Hepatocyte (in vitro differentiated cells): Measurements from ENCODE around the gene DDIAS. TPM values are rescaled to one million over a fixed set of nuclear protein-coding genes. Genes with fewer than 3 reads are reported as not detected.

Source experiments
- DNase-seq: peaks from one replicate; pipeline ENCODE4 v3.0.0-alpha.2; 2016; ENCODE audit warnings: low spot score
- H2AFZ ChIP-seq: fragments of 200-600 bp; sonication (generic); 2 replicates; pipeline ENCODE4 v1.6.0; 2016; ENCODE audit warnings: antibody characterized with exemption, mild to moderate bottlenecking
- H3K27ac ChIP-seq: fragments of 200-600 bp; sonication (generic); 2 replicates; pipeline ENCODE4 v1.5.1; 2016; ENCODE audit warnings: mild to moderate bottlenecking
- H3K27me3 ChIP-seq: fragments of 200-600 bp; sonication (generic); 2 replicates; pipeline ENCODE4 v1.6.1; 2016
- H3K36me3 ChIP-seq: fragments of 200-600 bp; sonication (generic); replicated peaks from 2 replicates; pipeline ENCODE4 v1.5.1; 2016; ENCODE audit warnings: low read depth; ENCODE audit not compliant: insufficient read depth
- H3K4me1 ChIP-seq: fragments of 200-600 bp; sonication (generic); 2 replicates; pipeline ENCODE4 v1.5.1; 2016; ENCODE audit warnings: mild to moderate bottlenecking, moderate library complexity; ENCODE audit not compliant: insufficient read depth
- H3K4me2 ChIP-seq: fragments of 200-600 bp; sonication (generic); 2 replicates; pipeline ENCODE4 v1.6.0; 2016
- H3K4me3 ChIP-seq: fragments of 200-600 bp; sonication (generic); 2 replicates; pipeline ENCODE4 v1.5.1; 2016; ENCODE audit warnings: mild to moderate bottlenecking
- H3K79me2 ChIP-seq: fragments of 200-600 bp; sonication (generic); 2 replicates; pipeline ENCODE4 v1.6.0; 2017; ENCODE audit warnings: mild to moderate bottlenecking
- H3K9me2 ChIP-seq: fragments of 200-600 bp; sonication (generic); replicated peaks from 2 replicates; pipeline ENCODE4 v1.6.0; 2017; ENCODE audit warnings: mild to moderate bottlenecking; ENCODE audit not compliant: insufficient read depth
- H3K9me3 ChIP-seq: fragments of 200-600 bp; sonication (generic); 2 replicates; pipeline ENCODE4 v1.5.1; 2016; ENCODE audit warnings: low read depth, mild to moderate bottlenecking
- H4K20me1 ChIP-seq: fragments of 200-600 bp; sonication (generic); 2 replicates; pipeline ENCODE4 v1.6.0; 2016; ENCODE audit warnings: mild to moderate bottlenecking; ENCODE audit not compliant: insufficient read depth, poor library complexity, severe bottlenecking
- EZH2 ChIP-seq: fragments of 200-600 bp; sonication (generic); IDR thresholded peaks from 2 replicates; pipeline ENCODE4 v1.6.1; 2016; ENCODE audit warnings: antibody characterized with exemption, mild to moderate bottlenecking, borderline replicate concordance
- EZH2phosphoT487 ChIP-seq: fragments of 200-600 bp; sonication (generic); IDR thresholded peaks from one replicate; pipeline ENCODE4 v1.6.1; 2018; ENCODE audit warnings: antibody characterized with exemption, mild to moderate bottlenecking, low read depth, moderate library complexity; ENCODE audit not compliant: unreplicated experiment, severe bottlenecking
- WGBS: methylation state at CpG from one replicate; pipeline ENCODE4 v1.1.6; 2016; ENCODE audit warnings: low lambda C conversion rate; ENCODE audit errors: missing lambda C conversion rate; 5-methylcytosine and 5-hydroxymethylcytosine counted together
- polyA plus RNA-seq: library from polyadenylated mRNA; unstranded; fragments of >200 nt; fragmentation: Nextera tagmentation; extraction: Ambion mirVana; gene quantifications from 2 replicates; pipeline ENCODE4 v1.2.1, GENCODE V29; 2016
- total RNA-seq: library from RNA; depleted of rRNA; stranded (reverse); fragments of >200 nt; gene quantifications from 2 replicates; pipeline ENCODE4 v1.2.3, GENCODE V29; 2014
- TF ChIP-seq, protein P1 (sequence below): fragments of 200-600 bp; sonication (generic); IDR thresholded peaks from 2 replicates; pipeline ENCODE4 v1.5.1; 2016; ENCODE audit warnings: antibody characterized with exemption, mild to moderate bottlenecking; ENCODE audit not compliant: poor library complexity

The DDIAS gene
- total and polyA plus RNA-seq, 2 experiments from 2014 or later: 0.92 to 2.6 TPM

DNA sequence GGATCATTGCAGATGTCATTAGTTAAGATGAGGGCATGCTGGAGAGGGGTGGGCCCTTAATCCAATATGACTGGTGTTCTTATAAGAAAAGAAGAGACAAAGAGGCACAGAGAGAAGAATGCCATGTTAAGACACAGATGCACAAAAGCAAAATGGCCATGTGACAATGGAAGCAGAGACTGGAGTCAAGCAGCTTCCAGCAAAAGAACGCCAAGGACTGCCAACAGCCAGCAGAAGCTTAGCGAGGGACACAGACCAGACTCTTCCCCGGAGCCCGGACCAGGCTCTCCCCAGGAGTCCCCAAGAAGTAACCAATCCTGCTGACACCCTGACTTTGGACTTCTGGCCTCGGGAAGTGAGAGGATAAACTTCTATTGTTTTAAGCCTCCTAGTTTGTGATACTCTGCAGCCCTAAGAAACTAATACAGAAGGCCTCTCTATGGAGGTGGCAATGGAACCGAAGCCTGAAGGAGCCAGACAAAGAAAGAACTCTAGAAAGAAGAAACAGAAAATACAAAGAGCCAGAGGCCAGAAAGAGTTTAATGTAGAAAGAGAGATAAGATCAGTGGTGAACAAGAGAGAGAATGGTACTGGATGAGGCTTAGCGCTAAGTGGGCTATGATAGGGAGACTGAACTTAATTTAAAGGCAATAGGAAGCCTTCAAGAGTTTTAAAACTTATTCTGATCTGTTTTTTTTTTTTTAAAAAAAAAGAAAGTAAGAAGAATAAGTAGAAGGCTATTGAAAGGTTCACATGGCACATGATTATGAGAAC lies 29.0 kb upstream of the DDIAS start:
- 56% methylated on average over 7 of the region's 7 CpGs for WGBS
- Histone ChIP-seq H3K9me2 (no peaks in the 10 kb centered on the region), H3K9me3 (no peaks in the 10 kb centered on the region), H3K4me2 (no peak overlapping the region), H3K4me1 (peaks cover 2% of the 10 kb centered on the region), H3K27ac (no peak overlapping the region), H3K27me3 (no peaks in the 10 kb centered on the region), H3K36me3 (no peaks in the 10 kb centered on the region), H4K20me1 (no peaks in the 10 kb centered on the region), H2AFZ (no peak overlapping the region), H3K79me2 (peaks cover 2% of the 10 kb centered on the region), H3K4me3 (no peak overlapping the region)
- no peak for DNase-seq
- TF ChIP-seq EZH2: no peak
- TF ChIP-seq, protein P1, sequence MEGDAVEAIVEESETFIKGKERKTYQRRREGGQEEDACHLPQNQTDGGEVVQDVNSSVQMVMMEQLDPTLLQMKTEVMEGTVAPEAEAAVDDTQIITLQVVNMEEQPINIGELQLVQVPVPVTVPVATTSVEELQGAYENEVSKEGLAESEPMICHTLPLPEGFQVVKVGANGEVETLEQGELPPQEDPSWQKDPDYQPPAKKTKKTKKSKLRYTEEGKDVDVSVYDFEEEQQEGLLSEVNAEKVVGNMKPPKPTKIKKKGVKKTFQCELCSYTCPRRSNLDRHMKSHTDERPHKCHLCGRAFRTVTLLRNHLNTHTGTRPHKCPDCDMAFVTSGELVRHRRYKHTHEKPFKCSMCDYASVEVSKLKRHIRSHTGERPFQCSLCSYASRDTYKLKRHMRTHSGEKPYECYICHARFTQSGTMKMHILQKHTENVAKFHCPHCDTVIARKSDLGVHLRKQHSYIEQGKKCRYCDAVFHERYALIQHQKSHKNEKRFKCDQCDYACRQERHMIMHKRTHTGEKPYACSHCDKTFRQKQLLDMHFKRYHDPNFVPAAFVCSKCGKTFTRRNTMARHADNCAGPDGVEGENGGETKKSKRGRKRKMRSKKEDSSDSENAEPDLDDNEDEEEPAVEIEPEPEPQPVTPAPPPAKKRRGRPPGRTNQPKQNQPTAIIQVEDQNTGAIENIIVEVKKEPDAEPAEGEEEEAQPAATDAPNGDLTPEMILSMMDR: no peak
- TF ChIP-seq EZH2phosphoT487: no peak

DNA sequence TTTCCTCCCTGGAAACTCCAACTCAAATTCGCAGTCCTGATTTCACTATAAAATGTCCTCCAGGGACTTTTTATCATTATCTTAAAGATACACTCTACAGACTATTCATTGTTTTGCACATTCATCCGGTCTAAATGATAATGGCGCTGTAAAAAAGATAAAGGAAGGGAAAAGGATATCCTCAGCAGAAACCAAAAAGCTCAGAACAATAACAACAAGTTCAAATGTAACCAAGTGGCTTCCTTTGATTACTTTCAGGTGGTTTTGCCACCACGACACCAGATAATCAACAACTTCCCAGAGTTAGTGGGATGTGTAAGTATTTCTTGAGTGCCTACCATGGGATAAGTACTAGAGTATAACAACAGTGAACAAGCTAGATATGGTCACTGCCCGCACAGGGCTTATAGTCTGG lies 27.6 kb upstream of the DDIAS start:
- 53% methylated on average over 5 of the region's 5 CpGs for WGBS
- Histone ChIP-seq H3K36me3 (no peaks in the 10 kb centered on the region), H3K4me1 (no peaks in the 10 kb centered on the region), H3K9me3 (no peaks in the 10 kb centered on the region), H3K9me2 (no peaks in the 10 kb centered on the region), H3K27me3 (no peaks in the 10 kb centered on the region), H3K4me3 (no peak overlapping the region), H4K20me1 (no peaks in the 10 kb centered on the region), H3K27ac (no peak overlapping the region), H3K79me2 (peaks cover 2% of the 10 kb centered on the region), H3K4me2 (no peak overlapping the region), H2AFZ (no peak overlapping the region)
- DNase-seq: no peak
- TF ChIP-seq, protein P1: no peak
- TF ChIP-seq EZH2 (no peak), EZH2phosphoT487 (no peak)

- no peaks in the 10 kb centered on the region for H3K9me2 ChIP-seq
- DNase-seq: no peak
- no peak overlapping the region for H2AFZ ChIP-seq
- no peaks in the 10 kb centered on the region for H3K4me1 ChIP-seq
- no peak for TF ChIP-seq EZH2
- TF ChIP-seq, protein P1: no peak
- TF ChIP-seq EZH2phosphoT487: no peak
- H3K27ac ChIP-seq: no peak overlapping the region
- no peaks in the 10 kb centered on the region for H3K27me3 ChIP-seq
- no peak overlapping the region for H3K4me2 ChIP-seq
- WGBS: 64% methylated on average over 4 of the region's 4 CpGs
- H3K4me3 ChIP-seq: no peak overlapping the region
- no peaks in the 10 kb centered on the region for H3K36me3 ChIP-seq
- H4K20me1 ChIP-seq: no peaks in the 10 kb centered on the region
- peaks cover 2% of the 10 kb centered on the region for H3K79me2 ChIP-seq
- H3K9me3 ChIP-seq: no peaks in the 10 kb centered on the region
Observed at GRCh38 chr11:82874646-82875523, 26.7 kb upstream of the DDIAS start.
